HFFc6 (cell line): Measurements from ENCODE around the gene BICRA. TPM values are rescaled to one million over a fixed set of nuclear protein-coding genes. Genes with fewer than 3 reads are reported as not detected.

Source experiments
- DNase-seq: peaks from one replicate; pipeline ENCODE4 v3.0.0-alpha.2; 2018
- H3K27ac Mint-ChIP-seq: 2 replicates; pipeline ENCODE4 v1.8.0; 2020; ENCODE audit warnings: mild to moderate bottlenecking, mixed read lengths
- H3K27me3 Mint-ChIP-seq: 2 replicates; pipeline ENCODE4 v1.8.0; 2021; ENCODE audit warnings: mild to moderate bottlenecking, moderate library complexity, mixed read lengths; ENCODE audit not compliant: insufficient read depth
- H3K36me3 Mint-ChIP-seq: 2 replicates; pipeline ENCODE4 v1.8.0; 2021; ENCODE audit warnings: low read depth, mixed read lengths
- H3K4me1 Mint-ChIP-seq: 2 replicates; pipeline ENCODE4 v1.8.0; 2020; ENCODE audit warnings: low read depth, mixed read lengths
- H3K4me3 Mint-ChIP-seq: 2 replicates; pipeline ENCODE4 v1.8.0; 2020; ENCODE audit warnings: mild to moderate bottlenecking, moderate library complexity, mixed read lengths
- H3K9me3 Mint-ChIP-seq: 2 replicates; pipeline ENCODE4 v1.8.0; 2020; ENCODE audit warnings: mild to moderate bottlenecking, mixed read lengths
- total RNA-seq, 6 experiments: library from RNA; stranded (reverse); fragmentation: NEBNext Ultra II Directional; extraction: Animal tissue kit (Norgen Biotek cat#: 25700); gene quantifications; 2 replicates in 1 of 6; 3 replicates in 5 of 6; pipeline ENCODE4 v1.2.3, GENCODE V29; 2021
- TF ChIP-seq, protein P1 (sequence below): fragments of 200-600 bp; sonication (generic); IDR thresholded peaks from 2 replicates; pipeline ENCODE4 v1.5.0; 2021; ENCODE audit warnings: antibody characterized with exemption, mild to moderate bottlenecking

Gene BICRA
- total RNA-seq, 6 experiments from 2014 or later = 11.8 to 16.7 (median 15.5) TPM

DNA sequence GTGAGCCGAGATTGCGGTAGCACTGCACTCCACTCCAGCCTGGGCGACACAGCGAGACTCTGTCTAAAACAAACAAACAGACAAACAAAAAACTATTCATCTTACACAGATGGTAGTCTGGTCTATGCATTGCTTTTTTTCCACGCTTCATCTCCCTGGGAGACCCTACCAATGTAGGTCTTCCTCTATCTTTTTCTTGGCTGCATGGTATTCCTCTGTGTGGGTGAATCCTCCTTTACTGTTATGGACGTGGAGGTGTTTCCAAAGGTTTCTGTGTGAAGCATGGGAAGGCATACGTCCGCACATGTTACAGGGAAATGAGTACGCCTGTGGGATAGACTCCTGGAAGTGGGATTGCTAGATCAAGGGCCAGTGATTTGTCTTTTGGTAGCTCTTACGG is 5.6 kb downstream of the BICRA start:
- H3K27ac Mint-ChIP-seq = no peak overlapping the region
- peaks cover 50% of the 10 kb centered on the region for H3K4me1 Mint-ChIP-seq
- TF ChIP-seq, protein P1, sequence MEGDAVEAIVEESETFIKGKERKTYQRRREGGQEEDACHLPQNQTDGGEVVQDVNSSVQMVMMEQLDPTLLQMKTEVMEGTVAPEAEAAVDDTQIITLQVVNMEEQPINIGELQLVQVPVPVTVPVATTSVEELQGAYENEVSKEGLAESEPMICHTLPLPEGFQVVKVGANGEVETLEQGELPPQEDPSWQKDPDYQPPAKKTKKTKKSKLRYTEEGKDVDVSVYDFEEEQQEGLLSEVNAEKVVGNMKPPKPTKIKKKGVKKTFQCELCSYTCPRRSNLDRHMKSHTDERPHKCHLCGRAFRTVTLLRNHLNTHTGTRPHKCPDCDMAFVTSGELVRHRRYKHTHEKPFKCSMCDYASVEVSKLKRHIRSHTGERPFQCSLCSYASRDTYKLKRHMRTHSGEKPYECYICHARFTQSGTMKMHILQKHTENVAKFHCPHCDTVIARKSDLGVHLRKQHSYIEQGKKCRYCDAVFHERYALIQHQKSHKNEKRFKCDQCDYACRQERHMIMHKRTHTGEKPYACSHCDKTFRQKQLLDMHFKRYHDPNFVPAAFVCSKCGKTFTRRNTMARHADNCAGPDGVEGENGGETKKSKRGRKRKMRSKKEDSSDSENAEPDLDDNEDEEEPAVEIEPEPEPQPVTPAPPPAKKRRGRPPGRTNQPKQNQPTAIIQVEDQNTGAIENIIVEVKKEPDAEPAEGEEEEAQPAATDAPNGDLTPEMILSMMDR = no peak
- H3K9me3 Mint-ChIP-seq = no peaks in the 10 kb centered on the region
- H3K36me3 Mint-ChIP-seq = peaks cover under 1% of the 10 kb centered on the region
- no peak overlapping the region for H3K4me3 Mint-ChIP-seq
- no peak for DNase-seq
- no peaks in the 10 kb centered on the region; the same call in 1 of the 2 replicates for H3K27me3 Mint-ChIP-seq

DNA sequence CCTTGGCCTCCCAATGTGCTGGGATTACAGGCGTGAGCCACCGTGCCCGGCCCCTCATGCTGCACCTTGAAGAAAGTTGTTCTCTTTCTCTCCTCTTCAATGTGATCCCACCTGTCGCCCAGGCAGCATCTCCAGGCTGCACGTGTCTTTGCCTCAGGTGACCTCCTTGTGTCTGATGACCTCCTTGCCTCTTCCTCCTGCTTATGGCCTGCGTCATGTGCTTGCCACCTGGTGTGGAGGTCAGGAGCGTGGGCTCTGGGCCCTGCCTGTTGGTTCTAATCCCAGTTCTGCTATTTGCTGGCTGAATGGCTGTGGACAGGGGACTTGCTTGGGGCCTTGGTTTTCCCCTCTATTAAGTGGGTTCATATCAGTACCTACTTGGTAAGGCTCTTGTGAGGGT is 6.3 kb downstream of the BICRA start:
- Mint-ChIP-seq H3K27me3 (no peaks in the 10 kb centered on the region; the same call in 1 of the 2 replicates), H3K27ac (no peak overlapping the region), H3K9me3 (no peaks in the 10 kb centered on the region), H3K4me3 (no peak overlapping the region), H3K4me1 (peaks cover 57% of the 10 kb centered on the region), H3K36me3 (peaks cover 7% of the 10 kb centered on the region)
- no peak for DNase-seq
- TF ChIP-seq, protein P1 = no peak

DNA sequence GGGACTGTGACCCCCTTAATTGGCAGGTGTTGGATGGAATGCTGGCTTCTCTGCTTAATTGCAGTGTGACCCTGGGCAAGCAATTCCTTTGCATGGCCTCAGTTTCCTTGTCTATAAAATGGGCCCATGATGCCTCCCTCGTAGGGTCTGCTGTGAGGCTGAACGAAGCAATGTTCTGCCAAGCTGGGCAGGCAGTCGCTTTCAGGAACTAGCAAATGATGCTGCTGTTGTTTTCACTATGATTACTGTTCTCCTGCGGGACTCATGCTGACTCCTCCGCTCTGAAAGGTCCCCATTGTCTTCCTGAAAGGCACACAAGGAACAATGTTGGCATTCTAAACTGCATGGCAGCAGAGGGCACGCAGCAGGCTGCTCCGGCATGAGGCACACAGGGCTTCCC is 6.8 kb downstream of the BICRA start:
- no peak for DNase-seq
- Mint-ChIP-seq H3K4me1 (peaks cover 54% of the 10 kb centered on the region), H3K27me3 (no peaks in the 10 kb centered on the region; the same call in 1 of the 2 replicates), H3K4me3 (no peak overlapping the region), H3K36me3 (peaks cover 7% of the 10 kb centered on the region), H3K27ac (peak overlapping the region; percentile 18; the same call in 1 of the 2 replicates), H3K9me3 (no peaks in the 10 kb centered on the region)
- TF ChIP-seq, protein P1 = no peak

DNA sequence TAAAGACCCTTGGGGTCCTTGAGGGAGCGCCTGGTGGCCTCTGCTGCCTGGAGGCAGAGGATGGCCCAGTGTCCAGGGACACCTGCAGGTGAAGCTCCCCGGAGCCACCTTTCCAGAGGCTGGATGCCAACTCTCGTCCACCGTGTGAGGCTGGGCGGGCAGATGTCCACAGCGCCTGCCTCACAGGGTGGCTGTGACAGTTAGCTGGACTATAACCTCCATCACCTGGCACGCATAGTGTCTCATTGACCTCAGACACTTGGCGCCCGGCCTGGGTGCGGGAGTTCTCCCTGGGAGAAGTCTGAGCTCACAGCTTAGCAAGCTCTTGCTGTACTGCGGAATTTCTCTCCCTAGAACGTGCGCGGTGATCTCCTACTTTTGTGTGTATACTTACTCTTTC is 9.8 kb downstream of the BICRA start:
- TF ChIP-seq, protein P1 = no peak
- peaks cover 29% of the 10 kb centered on the region for H3K4me1 Mint-ChIP-seq
- no peaks in the 10 kb centered on the region; the same call in 1 of the 2 replicates for H3K27me3 Mint-ChIP-seq
- no peak overlapping the region for H3K4me3 Mint-ChIP-seq
- no peaks in the 10 kb centered on the region for H3K9me3 Mint-ChIP-seq
- no peak overlapping the region for H3K27ac Mint-ChIP-seq
- peaks cover 7% of the 10 kb centered on the region for H3K36me3 Mint-ChIP-seq
- DNase-seq = no peak

DNA sequence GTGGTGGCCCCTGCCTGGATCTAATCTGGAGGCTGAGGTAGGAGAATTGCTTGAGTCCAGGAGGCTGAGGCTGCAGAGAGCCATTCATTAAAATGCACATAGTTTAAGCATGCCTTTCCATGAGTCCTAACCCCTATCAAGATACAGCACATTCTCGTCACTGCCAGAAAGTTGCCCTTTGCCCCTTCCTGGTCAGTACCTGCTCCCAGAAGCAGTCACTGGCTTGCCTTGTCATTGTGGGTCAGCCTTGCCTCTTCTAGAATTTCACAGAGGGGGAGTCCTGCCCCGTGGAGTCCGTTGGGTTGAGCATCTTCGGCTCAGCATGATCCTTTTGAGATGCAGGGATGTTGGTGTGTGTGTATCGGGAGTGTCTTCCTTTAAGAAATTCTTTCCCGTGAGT is 10.8 kb downstream of the BICRA start:
- peaks cover 12% of the 10 kb centered on the region for H3K36me3 Mint-ChIP-seq
- H3K4me1 Mint-ChIP-seq = peaks cover 28% of the 10 kb centered on the region
- TF ChIP-seq, protein P1 = no peak
- no peaks in the 10 kb centered on the region for H3K9me3 Mint-ChIP-seq
- DNase-seq = peak; percentile 48
- H3K4me3 Mint-ChIP-seq = no peak overlapping the region; the same call in 1 of the 2 replicates
- H3K27ac Mint-ChIP-seq = peak overlapping the region; percentile 75
- no peaks in the 10 kb centered on the region; the same call in 1 of the 2 replicates for H3K27me3 Mint-ChIP-seq
